MM.1S (cell line): ENCODE measurements around the gene ARHGAP26.

Source experiments
- EZH2 ChIP-seq: fragments of 300-600 bp; sonication (generic); optimal IDR thresholded peaks from 2 replicates; pipeline ENCODE3; 2017; ENCODE audit warnings: low read depth, mild to moderate bottlenecking, antibody characterized with exemption, low read length, mixed read lengths
- EZH2phosphoT487 ChIP-seq: fragments of 300-600 bp; sonication (generic); IDR thresholded peaks from 2 replicates; pipeline ENCODE4 v1.6.1; 2018; ENCODE audit warnings: antibody characterized with exemption, low read length
- TF ChIP-seq, protein P1 (sequence below): fragments of 300-600 bp; sonication (generic); IDR thresholded peaks from 2 replicates; pipeline ENCODE4 v1.5.1; 2016; ENCODE audit warnings: antibody characterized with exemption, low read length, mixed read lengths

- TF ChIP-seq, protein P1, sequence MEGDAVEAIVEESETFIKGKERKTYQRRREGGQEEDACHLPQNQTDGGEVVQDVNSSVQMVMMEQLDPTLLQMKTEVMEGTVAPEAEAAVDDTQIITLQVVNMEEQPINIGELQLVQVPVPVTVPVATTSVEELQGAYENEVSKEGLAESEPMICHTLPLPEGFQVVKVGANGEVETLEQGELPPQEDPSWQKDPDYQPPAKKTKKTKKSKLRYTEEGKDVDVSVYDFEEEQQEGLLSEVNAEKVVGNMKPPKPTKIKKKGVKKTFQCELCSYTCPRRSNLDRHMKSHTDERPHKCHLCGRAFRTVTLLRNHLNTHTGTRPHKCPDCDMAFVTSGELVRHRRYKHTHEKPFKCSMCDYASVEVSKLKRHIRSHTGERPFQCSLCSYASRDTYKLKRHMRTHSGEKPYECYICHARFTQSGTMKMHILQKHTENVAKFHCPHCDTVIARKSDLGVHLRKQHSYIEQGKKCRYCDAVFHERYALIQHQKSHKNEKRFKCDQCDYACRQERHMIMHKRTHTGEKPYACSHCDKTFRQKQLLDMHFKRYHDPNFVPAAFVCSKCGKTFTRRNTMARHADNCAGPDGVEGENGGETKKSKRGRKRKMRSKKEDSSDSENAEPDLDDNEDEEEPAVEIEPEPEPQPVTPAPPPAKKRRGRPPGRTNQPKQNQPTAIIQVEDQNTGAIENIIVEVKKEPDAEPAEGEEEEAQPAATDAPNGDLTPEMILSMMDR = no peak
- no peak for TF ChIP-seq EZH2
- TF ChIP-seq EZH2phosphoT487 = no peak
These were observed 372.6 kb downstream of the ARHGAP26 start for GRCh38 chr5:143142596-143143435.
